PC-3 (cell line): ENCODE data around the gene TRIB2. TPM values are rescaled to one million over a fixed set of nuclear protein-coding genes. Genes with fewer than 3 reads are reported as not detected.

Source experiments
- ATAC-seq: fragments of 200-7000 bp; cut with Tn5 transposase; 2 replicates; pipeline ENCODE4 v1.9.1; 2020; ENCODE audit warnings: mild to moderate bottlenecking, moderate library complexity
- BruUV-seq: library from RNA; stranded (reverse); fragments of 400-500 nt; replicated peaks from 2 replicates; lab custom pipeline; 2021; lab: Mats Ljungman, UMichigan
- CTCF ChIA-PET: fragments of 300-600 bp; sonication (Branson Sonifier 250); formaldehyde crosslinking; loops from one replicate; lab custom pipeline; 2022; ENCODE audit warnings: antibody characterized with exemption; lab: Charles Lee
- POLR2A ChIA-PET: fragments of 300-600 bp; sonication (Branson Sonifier 250); formaldehyde crosslinking; loops from one replicate; lab custom pipeline; 2022; ENCODE audit warnings: antibody characterized with exemption; ENCODE audit not compliant: unreplicated experiment; lab: Charles Lee
- DNase-seq: peaks from one replicate; pipeline ENCODE4 v3.0.0-alpha.2; 2015
- H2AFZ ChIP-seq: fragments of 300-600 bp; sonication (generic); 2 replicates; pipeline ENCODE4 v1.6.0; 2016; ENCODE audit warnings: antibody characterized with exemption, low read length
- H3F3A ChIP-seq: fragments of 300-600 bp; sonication (generic); one replicate; pipeline ENCODE4 v1.6.0; 2017; ENCODE audit warnings: antibody characterized with exemption, low read length, control low read depth, mild to moderate bottlenecking; ENCODE audit not compliant: unreplicated experiment
- H3K27ac ChIP-seq: fragments of 300-600 bp; sonication (generic); 2 replicates; pipeline ENCODE4 v1.5.1; 2016; ENCODE audit warnings: mild to moderate bottlenecking, low read length
- H3K27me3 ChIP-seq: fragments of 300-600 bp; sonication (generic); 2 replicates; pipeline ENCODE4 v1.6.1; 2016; ENCODE audit warnings: low read length, mixed read lengths
- H3K36me3 ChIP-seq: fragments of 300-600 bp; sonication (generic); 2 replicates; pipeline ENCODE4 v1.6.1; 2016; ENCODE audit warnings: low read depth, mixed run types, low read length, mixed read lengths
- H3K4me1 ChIP-seq: fragments of 300-600 bp; sonication (generic); 2 replicates; pipeline ENCODE4 v1.5.1; 2016; ENCODE audit warnings: low read length; ENCODE audit not compliant: insufficient read depth
- H3K4me2 ChIP-seq: fragments of 300-600 bp; sonication (generic); 2 replicates; pipeline ENCODE4 v1.6.0; 2016; ENCODE audit warnings: low read length
- H3K4me3 ChIP-seq: fragments of 300-600 bp; sonication (generic); 2 replicates; pipeline ENCODE4 v1.5.1; 2016; ENCODE audit warnings: mild to moderate bottlenecking, low read length, mixed read lengths
- H3K79me2 ChIP-seq: fragments of 300-600 bp; sonication (generic); 2 replicates; pipeline ENCODE4 v1.6.1; 2017; ENCODE audit warnings: low read length, mixed read lengths
- H3K9ac ChIP-seq: fragments of 300-600 bp; sonication (generic); 2 replicates; pipeline ENCODE4 v1.6.0; 2016; ENCODE audit warnings: mild to moderate bottlenecking, low read length
- H3K9me2 ChIP-seq: fragments of 300-600 bp; sonication (generic); replicated peaks from 2 replicates; pipeline ENCODE4 v1.6.1; 2016; ENCODE audit warnings: mixed run types, low read length, mixed read lengths
- H3K9me3 ChIP-seq: fragments of 300-600 bp; sonication (generic); 2 replicates; pipeline ENCODE4 v1.6.1; 2016; ENCODE audit warnings: low read length, mixed read lengths
- H4K20me1 ChIP-seq: fragments of 300-600 bp; sonication (generic); 2 replicates; pipeline ENCODE4 v1.6.1; 2016; ENCODE audit warnings: low read length, mixed read lengths
- CTCF ChIP-seq: fragments of 300-600 bp; sonication (generic); conservative IDR thresholded peaks from 2 replicates; pipeline ENCODE4 v1.5.1; 2017; ENCODE audit warnings: antibody characterized with exemption, low read depth, mild to moderate bottlenecking, low read length
- EZH2 ChIP-seq: fragments of 300-600 bp; sonication (generic); IDR thresholded peaks from one replicate; pipeline ENCODE4 v1.6.1; 2017; ENCODE audit warnings: antibody characterized with exemption, mild to moderate bottlenecking, low read length; ENCODE audit not compliant: unreplicated experiment
- EZH2phosphoT487 ChIP-seq: fragments of 300-600 bp; sonication (generic); IDR thresholded peaks from 2 replicates; pipeline ENCODE4 v1.6.1; 2018; ENCODE audit warnings: mild to moderate bottlenecking, antibody characterized with exemption, low read length, borderline replicate concordance
- intact Hi-C: fragments of 100-400 bp; cut with micrococcal nuclease; formaldehyde crosslinking; loops from 2 replicates; pipeline ENCODE4 v1.9.0; 2023
- total RNA-seq: library from RNA; depleted of rRNA; stranded (reverse); fragments of >200 nt; gene quantifications from 2 replicates; pipeline ENCODE4 v1.2.3, GENCODE V29; 2014

TRIB2 gene
- total RNA-seq, 1 experiment from 2014 or later, result 35.2 TPM

GRCh38 chr2:12731701-12732280 lies 15.1 kb downstream of the TRIB2 start:
- CTCF ChIA-PET, result no interaction called here
- H3K4me2 ChIP-seq, result no peak overlapping the region
- TF ChIP-seq EZH2 (no peak), EZH2phosphoT487 (no peak), CTCF (no peak)
- no peak overlapping the region for H3K4me3 ChIP-seq
- H3K79me2 ChIP-seq, result peaks cover 46% of the 10 kb centered on the region
- POLR2A ChIA-PET, result no interaction called here
- intact Hi-C loops, result no loop called here
- no peak for DNase-seq
- no TSS peak for BruUV-seq
- no peak overlapping the region for H2AFZ ChIP-seq
- H3K9me2 ChIP-seq, result no peaks in the 10 kb centered on the region
- no peak for ATAC-seq
- no peaks in the 10 kb centered on the region for H3K9me3 ChIP-seq
- no peak overlapping the region for H3K9ac ChIP-seq
- H3K4me1 ChIP-seq, result peaks cover 15% of the 10 kb centered on the region
- no peaks in the 10 kb centered on the region for H3K27me3 ChIP-seq
- peaks cover 3% of the 10 kb centered on the region; the same call in 1 of the 2 replicates for H4K20me1 ChIP-seq
- peaks cover 54% of the 10 kb centered on the region for H3K36me3 ChIP-seq
- H3F3A ChIP-seq, result peaks cover 5% of the 10 kb centered on the region
- no peak overlapping the region for H3K27ac ChIP-seq

GRCh38 chr2:12732651-12733050 lies 15.9 kb downstream of the TRIB2 start:
- CTCF ChIA-PET, result interaction anchor here (0.5 kb wide), 1 partner anchor 197 kb away, joined by 3 read pairs; no protein-coding TSS in a partner anchor
- H3K79me2 ChIP-seq, result peaks cover 45% of the 10 kb centered on the region
- POLR2A ChIA-PET, result no interaction called here
- no peaks in the 10 kb centered on the region for H3K27me3 ChIP-seq
- no peak overlapping the region for H3K4me2 ChIP-seq
- H3K4me3 ChIP-seq, result no peak overlapping the region
- H3K27ac ChIP-seq, result no peak overlapping the region
- intact Hi-C loops, result no loop called here
- TF ChIP-seq EZH2 (no peak), EZH2phosphoT487 (no peak), CTCF (no peak)
- no peaks in the 10 kb centered on the region for H3K9me3 ChIP-seq
- BruUV-seq, result no TSS peak
- H3F3A ChIP-seq, result peaks cover 5% of the 10 kb centered on the region
- DNase-seq, result no peak
- no peaks in the 10 kb centered on the region for H3K9me2 ChIP-seq
- no peak for ATAC-seq
- H3K4me1 ChIP-seq, result peaks cover 15% of the 10 kb centered on the region
- peaks cover 3% of the 10 kb centered on the region; the same call in 1 of the 2 replicates for H4K20me1 ChIP-seq
- no peak overlapping the region for H2AFZ ChIP-seq
- H3K9ac ChIP-seq, result no peak overlapping the region
- H3K36me3 ChIP-seq, result peaks cover 48% of the 10 kb centered on the region

GRCh38 chr2:12733846-12734245 lies 17.1 kb downstream of the TRIB2 start:
- peaks cover 3% of the 10 kb centered on the region; the same call in 1 of the 2 replicates for H4K20me1 ChIP-seq
- TF ChIP-seq EZH2 (no peak), EZH2phosphoT487 (no peak), CTCF (no peak)
- no TSS peak for BruUV-seq
- intact Hi-C loops, result no loop called here
- H3K9ac ChIP-seq, result peak overlapping the region; percentile 31
- ChIA-PET POLR2A (no interaction called here), CTCF (no interaction called here)
- ATAC-seq, result peak; percentile 82
- H3K27me3 ChIP-seq, result no peaks in the 10 kb centered on the region
- H3K36me3 ChIP-seq, result peaks cover 41% of the 10 kb centered on the region
- peak overlapping the region; percentile 56 for H3K27ac ChIP-seq
- no peaks in the 10 kb centered on the region for H3K9me3 ChIP-seq
- H3K9me2 ChIP-seq, result no peaks in the 10 kb centered on the region
- H3K4me1 ChIP-seq, result peaks cover 15% of the 10 kb centered on the region
- peaks cover 5% of the 10 kb centered on the region for H3F3A ChIP-seq
- H3K79me2 ChIP-seq, result peaks cover 36% of the 10 kb centered on the region; the same call in 1 of the 2 replicates
- DNase-seq, result peak; percentile 83
- peak overlapping the region; percentile 40; the same call in 1 of the 2 replicates for H3K4me2 ChIP-seq
- H3K4me3 ChIP-seq, result no peak overlapping the region
- no peak overlapping the region for H2AFZ ChIP-seq
